Measurements from ENCODE around the gene CLDN7.

CLDN7 gene

GRCh38 chr17:7221278-7222092, 40.8 kb downstream of the CLDN7 start:
- in situ Hi-C loops (cut with MboI; ENCODE audit: low sequenced_read_pairs): no loop called here

GRCh38 chr17:7220593-7221277, 41.5 kb downstream of the CLDN7 start:
- in situ Hi-C loops (cut with MboI; ENCODE audit: low sequenced_read_pairs): no loop called here

GRCh38 chr17:7219812-7220592, 42.3 kb downstream of the CLDN7 start, which contains the start of the genes ACADVL and DLG4:
Gene ACADVL (plus strand): TSS chr17:7219938. CDS start chr17:7219985, 47 bp downstream.
Gene DLG4 (minus strand): TSS chr17:7219836.
- in situ Hi-C loops (cut with MboI; ENCODE audit: low sequenced_read_pairs): no loop called here

- in situ Hi-C loops (cut with MboI; ENCODE audit: low sequenced_read_pairs): no loop called here
Observed at GRCh38 chr17:7219229-7219811, 43.0 kb downstream of the CLDN7 start.

GRCh38 chr17:7218758-7219157, 43.5 kb downstream of the CLDN7 start:
- in situ Hi-C loops (cut with MboI; ENCODE audit: low sequenced_read_pairs): no loop called here

- in situ Hi-C loops (cut with MboI; ENCODE audit: low sequenced_read_pairs): no loop called here
Observed at GRCh38 chr17:7218166-7218565, 44.1 kb downstream of the CLDN7 start.

- in situ Hi-C loops (cut with MboI; ENCODE audit: low sequenced_read_pairs): no loop called here
Observed at GRCh38 chr17:7217113-7217987, 44.9 kb downstream of the CLDN7 start.

- in situ Hi-C loops (cut with MboI; ENCODE audit: low sequenced_read_pairs): no loop called here
Observed at GRCh38 chr17:7216242-7217112, 45.8 kb downstream of the CLDN7 start.

GRCh38 chr17:7215652-7216180, 46.6 kb downstream of the CLDN7 start:
- in situ Hi-C loops (cut with MboI; ENCODE audit: low sequenced_read_pairs): no loop called here

- in situ Hi-C loops (cut with MboI; ENCODE audit: low sequenced_read_pairs): no loop called here
Observed at GRCh38 chr17:7215136-7215638, 47.1 kb downstream of the CLDN7 start.

GRCh38 chr17:7214300-7215135, 47.8 kb downstream of the CLDN7 start:
- in situ Hi-C loops (cut with MboI; ENCODE audit: low sequenced_read_pairs): no loop called here

GRCh38 chr17:7213895-7214299, 48.4 kb downstream of the CLDN7 start:
- in situ Hi-C loops (cut with MboI; ENCODE audit: low sequenced_read_pairs): no loop called here

GRCh38 chr17:7211491-7212273, 50.6 kb downstream of the CLDN7 start:
- in situ Hi-C loops (cut with MboI; ENCODE audit: low sequenced_read_pairs): no loop called here

Data from HL-60/S4 treated with retinoic acid at 250 ng/mL for 4 days and 3 days (cell line).